C4-2B (cell line): ENCODE measurements around the gene ACYP1.

ENCODE experiments used
- CTCF ChIP-seq: fragments of 450-650 bp; conservative IDR thresholded peaks from 2 replicates; pipeline ENCODE4 v1.5.1; 2017; ENCODE audit warnings: mild to moderate bottlenecking
- ZFX ChIP-seq: fragments of 450-650 bp; IDR thresholded peaks from 2 replicates; pipeline ENCODE4 v1.6.1; 2017

- TF ChIP-seq CTCF (peak; percentile 86), ZFX (no peak)
Observed at GRCh38 chr14:75088566-75089373, 24.9 kb upstream of the ACYP1 start.
